ENCODE measurements around the gene SYT5. TPM values are rescaled to one million over a fixed set of nuclear protein-coding genes. Genes with fewer than 3 reads are reported as not detected.
A peak's percentile ranks its signal among the peaks of the same experiment; 100 is the strongest.
"Not testable (repeated sequence)": the region's sequence is repeated elsewhere in the genome, so short reads cannot be mapped to it uniquely, and the experiment has no call there.

SYT5 gene
- total RNA-seq, 1 donor from 2014 or later: not detected

DNA sequence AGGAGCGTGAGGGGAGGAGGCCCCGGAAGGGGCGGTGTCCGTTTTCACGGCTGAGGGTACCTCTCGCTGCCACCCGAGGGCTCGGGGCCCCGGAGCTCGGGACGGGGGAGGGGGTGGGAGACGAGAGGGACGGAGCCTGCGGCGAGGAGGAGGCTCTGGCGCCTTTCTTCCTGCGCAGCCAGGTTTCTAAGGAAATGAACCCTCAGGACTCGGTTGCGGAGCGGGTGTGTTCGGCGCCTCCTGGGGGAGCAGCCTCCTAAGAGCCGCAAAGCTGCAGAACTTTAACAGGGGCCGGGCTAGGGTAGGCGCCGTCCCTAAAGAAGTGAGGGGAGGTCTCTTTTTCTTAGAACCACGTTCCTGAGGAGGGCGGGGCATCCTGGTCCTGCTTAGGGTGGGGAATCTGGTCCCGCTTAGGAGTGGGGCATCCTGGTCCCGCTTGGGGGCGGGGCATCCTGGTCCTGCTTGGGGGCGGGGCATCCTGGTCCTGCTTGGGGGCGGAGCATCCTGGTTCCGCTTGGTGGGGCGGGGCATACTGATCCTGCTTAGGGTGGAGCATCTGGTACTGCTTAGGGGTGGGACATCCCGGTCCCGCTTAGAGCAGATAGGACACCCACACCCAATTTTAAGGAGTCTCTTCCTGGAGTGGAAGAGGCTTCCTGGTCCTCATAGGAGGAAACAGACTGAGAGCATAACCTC lies 6.2 kb downstream of the SYT5 start:
- intact Hi-C loops (cut with DNase I): no loop called here
- ATAC-seq (ENCODE audit: poor library complexity) (peak; percentile 72), DNase-seq (peak; percentile 75)

DNA sequence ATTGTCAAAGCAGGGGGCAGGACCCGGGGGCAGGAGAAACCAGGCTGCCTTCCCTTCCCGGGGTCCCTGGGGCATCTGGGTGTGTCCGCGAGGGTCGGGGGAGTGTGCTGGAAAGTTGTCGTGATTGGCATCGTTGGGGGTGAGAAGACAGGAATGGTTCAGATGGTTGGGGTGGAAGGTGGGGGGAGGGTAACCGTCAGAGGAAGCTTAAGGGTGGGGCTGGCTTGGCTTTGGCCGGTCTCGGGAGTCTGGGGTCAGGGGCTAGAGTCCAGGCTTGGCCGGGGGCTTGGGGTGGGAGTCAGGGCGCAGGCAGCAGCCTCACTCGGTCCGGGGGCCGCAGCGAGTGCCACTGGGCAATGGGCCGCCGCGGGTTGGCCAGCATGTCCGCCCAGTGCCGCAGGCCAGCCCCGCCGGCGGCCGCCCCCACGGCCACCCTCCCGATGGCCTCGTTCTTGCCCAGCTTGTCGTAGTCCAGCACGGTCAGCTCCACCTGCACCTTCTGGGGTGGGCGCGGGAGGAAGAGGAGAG lies 6.8 kb downstream of the SYT5 start:
- no peak for DNase-seq
- ATAC-seq (ENCODE audit: poor library complexity): peak; percentile 25

DNA sequence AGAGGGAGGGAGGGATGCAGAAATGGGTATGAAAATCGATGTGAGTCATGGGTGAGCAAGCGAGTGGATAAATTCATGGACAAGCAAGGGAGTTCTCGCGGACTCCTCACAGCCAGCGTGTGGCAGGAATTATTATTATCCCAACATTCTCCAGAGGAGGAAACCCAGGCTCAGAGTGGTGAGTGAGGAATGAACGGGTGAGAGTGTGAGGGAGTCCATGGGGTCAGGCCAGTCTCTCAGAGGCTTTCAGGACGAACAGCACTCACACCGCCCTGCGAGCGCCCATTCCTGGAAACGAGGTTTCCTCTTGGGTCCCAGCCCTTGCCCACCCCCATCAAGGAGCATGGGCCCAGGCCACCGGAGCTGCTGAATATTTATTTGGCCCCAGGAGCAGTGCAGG lies 7.3 kb downstream of the SYT5 start:
- ATAC-seq (ENCODE audit: poor library complexity): no peak
- intact Hi-C loops (cut with DNase I): no loop called here
- no peak for DNase-seq

More for the DNA sequence above, 6.8 kb downstream of the SYT5 start:
- intact Hi-C loops (cut with DNase I): no loop called here

DNA sequence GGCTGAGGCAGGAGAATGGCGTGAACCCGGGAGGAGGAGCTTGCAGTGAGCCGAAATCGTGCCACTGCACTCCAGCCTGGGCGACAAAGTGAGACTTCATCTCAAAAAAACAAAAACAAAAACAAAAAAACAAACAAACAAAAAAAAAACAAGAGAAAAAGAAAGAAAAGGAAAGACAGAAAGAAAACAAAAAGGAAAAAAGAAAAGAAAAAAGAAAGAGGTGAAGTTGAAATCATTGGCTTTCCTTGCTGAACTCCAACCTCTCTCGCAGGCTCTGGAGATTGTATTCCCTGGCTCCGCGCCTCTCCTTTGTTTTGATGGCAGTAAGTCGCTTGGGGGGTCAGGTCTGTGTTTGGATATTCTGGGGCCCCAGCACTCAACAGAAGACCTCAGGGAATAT lies 7.8 kb downstream of the SYT5 start:
- intact Hi-C loops (cut with DNase I); DNase-seq; ATAC-seq (ENCODE audit: poor library complexity): not testable (repeated sequence)

GRCh38 chr19:55171440-55171839 lies 8.6 kb downstream of the SYT5 start:
- intact Hi-C loops (cut with DNase I): no loop called here
- no peak for DNase-seq
- ATAC-seq (ENCODE audit: poor library complexity): no peak

GRCh38 chr19:55169136-55169535 lies 11.0 kb downstream of the SYT5 start:
- ATAC-seq (ENCODE audit: poor library complexity) (no peak), DNase-seq (no peak)
- intact Hi-C loops (cut with DNase I): no loop called here

- intact Hi-C loops (cut with DNase I): no loop called here
- ATAC-seq (ENCODE audit: poor library complexity) (peak; percentile 98), DNase-seq (peak; percentile 92)
These were observed 13.4 kb downstream of the SYT5 start, which contains the start of gene DNAAF3 for GRCh38 chr19:55166530-55167268. Gene DNAAF3, minus strand, starts transcription at chr19:55166613. Its CDS starts 200 bp downstream, at chr19:55166413.

DNA sequence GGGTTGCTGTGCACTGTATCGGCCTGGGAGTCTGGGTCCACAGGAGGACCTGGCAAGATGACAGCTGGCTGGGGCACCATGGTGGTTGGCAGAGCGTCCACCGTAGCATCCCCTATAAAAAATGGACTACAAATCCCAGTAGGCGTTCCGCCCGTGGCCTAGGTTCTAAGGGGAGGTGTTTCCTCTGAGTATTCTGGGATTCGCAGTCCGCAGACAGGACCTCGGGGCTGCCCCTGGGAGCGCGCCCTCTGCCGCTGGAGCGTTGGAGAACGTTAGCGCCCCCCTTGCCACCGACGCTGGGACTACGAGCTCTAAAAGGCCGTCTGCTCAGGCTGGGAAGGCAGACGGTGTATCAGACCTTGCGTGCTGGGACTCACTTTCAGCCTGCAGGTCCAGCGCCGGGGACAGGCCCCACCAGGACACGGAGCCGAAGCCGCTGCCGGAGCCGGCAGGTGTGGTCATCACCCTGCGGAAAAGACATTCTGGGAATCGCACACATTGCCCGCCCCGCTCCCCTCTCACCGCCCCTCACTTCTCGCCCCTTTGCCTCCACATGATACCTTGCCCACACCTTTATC lies 14.0 kb downstream of the SYT5 start:
- intact Hi-C loops (cut with DNase I): no loop called here
- ATAC-seq (ENCODE audit: poor library complexity) (peak; percentile 83), DNase-seq (peak; percentile 56)

DNA sequence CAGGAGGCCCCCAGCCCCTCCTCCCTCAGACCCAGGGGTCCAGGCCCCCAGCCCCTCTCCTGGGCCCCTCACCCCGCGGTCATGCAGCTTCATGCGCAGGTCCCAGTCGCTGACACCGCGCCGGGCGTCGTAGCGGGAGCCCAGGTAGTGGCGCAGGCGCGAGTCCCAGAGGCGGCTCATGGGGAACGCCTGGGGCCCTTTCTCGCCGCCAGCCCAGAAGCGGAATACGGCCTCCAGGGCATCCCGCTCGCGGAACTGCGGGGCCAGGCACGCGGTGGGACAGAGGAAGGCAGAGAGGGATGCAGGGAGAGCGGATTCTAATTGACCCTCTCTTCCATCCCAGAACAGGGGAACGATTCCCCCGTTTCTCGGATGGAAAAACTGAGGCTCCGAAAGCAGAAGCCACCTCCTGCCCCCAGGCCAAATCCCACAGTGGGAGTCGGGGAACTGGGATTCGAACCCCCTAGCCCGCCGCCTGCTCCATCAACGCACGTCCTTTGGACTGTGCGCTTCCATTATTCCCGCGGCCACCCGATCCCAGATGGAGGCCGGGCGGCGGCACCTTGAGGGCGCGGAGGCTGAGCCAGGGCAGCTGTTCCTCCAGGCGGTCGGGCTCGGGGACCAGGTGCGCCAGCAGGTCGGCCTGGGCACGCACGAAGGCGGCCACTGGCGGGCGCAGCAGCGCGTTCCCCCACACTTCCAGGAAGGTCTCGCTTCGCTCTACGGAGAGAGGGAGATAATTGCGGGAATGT lies 18.3 kb downstream of the SYT5 start:
- DNase-seq: no peak
- ATAC-seq (ENCODE audit: poor library complexity): no peak
- intact Hi-C loops (cut with DNase I): no loop called here

- DNase-seq: no peak
- intact Hi-C loops (cut with DNase I): no loop called here
- no peak for ATAC-seq (ENCODE audit: poor library complexity)
These were observed 19.1 kb downstream of the SYT5 start for GRCh38 chr19:55160986-55161365.

- ATAC-seq (ENCODE audit: poor library complexity): peak; percentile 67
- intact Hi-C loops (cut with DNase I): no loop called here
- peak; percentile 91 for DNase-seq
These were observed 19.7 kb downstream of the SYT5 start for GRCh38 chr19:55160128-55160985.

GRCh38 chr19:55158848-55159749 lies 21.0 kb downstream of the SYT5 start:
- peak; percentile 90 for DNase-seq
- ATAC-seq (ENCODE audit: poor library complexity): peak; percentile 63
- intact Hi-C loops (cut with DNase I): no loop called here

DNA sequence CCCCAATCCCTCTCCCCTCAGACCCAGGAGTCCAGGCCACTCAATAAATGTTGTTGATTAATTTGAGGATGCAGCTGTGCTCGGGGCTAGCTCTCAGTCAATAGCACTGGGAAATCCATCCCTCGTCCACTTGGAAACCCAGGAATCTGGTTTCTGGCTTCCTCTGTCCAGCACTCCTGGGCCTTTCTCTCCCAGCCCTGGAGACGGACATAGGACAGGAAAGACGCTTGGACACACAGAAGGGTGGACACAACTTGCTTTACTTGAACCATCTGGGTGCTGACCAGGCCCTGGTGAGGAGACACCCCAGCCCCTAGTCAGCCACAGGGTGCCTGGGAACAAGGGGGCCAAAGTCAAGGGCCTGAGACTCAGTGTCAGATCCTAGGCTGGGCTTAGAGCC lies 21.7 kb downstream of the SYT5 start:
- intact Hi-C loops (cut with DNase I): no loop called here
- ATAC-seq (ENCODE audit: poor library complexity) (peak; percentile 0), DNase-seq (no peak)

DNA sequence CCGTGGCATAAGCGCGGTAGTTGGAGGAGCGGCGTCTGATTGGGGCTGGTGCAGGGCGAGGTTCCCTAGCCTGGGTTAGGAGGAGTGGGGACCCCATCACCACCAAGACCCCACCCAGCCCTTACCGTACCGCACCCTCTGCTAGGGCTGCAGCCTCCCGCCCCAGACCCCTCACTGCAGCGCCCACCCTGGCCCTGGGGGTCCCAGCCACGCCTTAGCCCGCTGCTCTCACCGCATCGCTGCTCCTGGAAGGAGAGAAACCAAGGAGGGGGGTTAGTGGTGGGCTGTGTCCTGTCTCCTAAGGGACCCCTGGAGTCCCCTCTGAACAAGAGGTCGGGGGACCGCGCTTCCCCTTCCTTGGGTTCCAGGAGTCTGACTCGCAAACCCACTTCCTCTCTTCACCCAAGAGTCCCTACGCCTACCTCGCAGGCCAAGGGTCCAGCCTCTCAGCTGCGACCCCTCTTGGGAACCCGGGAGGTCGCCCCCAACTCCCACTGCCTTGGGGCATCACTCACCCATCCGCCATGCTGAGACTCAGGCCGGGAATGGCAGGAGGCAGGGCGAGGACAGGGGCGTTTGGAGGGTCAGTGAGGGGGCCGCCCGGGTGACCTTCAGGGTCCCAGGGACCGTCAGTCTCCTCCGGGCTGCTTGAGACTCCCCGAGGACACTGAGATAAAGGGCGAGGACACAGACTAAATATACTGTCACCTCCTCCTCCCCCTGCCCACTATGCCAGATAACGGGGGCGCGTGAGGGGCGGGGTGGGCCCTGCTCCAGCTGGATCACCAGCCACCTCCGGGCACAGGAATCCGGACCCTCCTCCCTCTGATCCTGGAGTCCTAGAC lies 22.8 kb downstream of the SYT5 start, which contains the start of gene TNNI3:
Gene TNNI3 (minus strand): TSS at position 669 of the 845 bp plus-strand sequence. CDS start 143 bp downstream, at position 526.
- peak; percentile 55 for ATAC-seq (ENCODE audit: poor library complexity)
- DNase-seq: peak; percentile 76
- intact Hi-C loops (cut with DNase I): no loop called here

DNA sequence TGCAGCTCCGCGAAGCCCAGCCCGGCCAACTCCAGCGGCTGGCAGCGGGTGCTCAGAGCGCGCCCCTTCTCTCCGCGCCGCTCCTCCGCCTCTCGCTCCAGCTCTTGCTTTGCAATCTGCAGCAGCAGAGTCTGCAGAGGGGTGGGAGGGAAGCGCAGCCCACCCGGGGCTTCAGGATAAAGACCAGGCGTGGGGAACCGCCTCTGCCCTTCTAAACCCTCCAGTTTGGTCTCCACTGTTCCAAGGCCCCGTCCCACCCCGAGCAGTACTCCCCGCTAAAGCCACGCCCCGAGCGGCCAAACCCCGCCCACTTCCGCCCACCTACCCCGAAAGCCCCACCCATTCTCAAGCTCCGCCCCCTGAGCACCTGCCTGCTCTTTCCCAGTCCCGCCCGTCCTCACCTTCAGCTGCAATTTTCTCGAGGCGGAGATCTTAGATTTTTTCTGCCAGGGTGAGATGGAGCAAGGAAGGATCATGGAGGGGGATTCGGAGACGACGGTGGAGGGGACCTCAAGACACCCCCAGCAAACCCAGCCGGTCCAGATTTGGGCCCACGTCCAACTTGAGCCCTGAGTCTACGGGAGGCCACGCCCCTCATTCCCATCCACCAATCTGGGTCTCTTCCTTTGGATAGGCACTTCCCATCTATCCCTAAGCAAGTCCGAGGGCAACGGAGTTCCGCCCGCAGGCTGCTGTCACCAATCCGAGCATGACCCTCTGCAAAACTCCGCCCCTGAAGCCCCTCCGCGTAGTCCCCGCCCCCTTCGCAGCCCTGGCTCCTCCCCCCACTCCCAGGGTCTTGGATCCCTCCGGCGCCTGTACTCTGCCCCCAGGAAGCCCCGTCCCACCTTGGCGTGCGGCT lies 23.7 kb downstream of the SYT5 start:
- intact Hi-C loops (cut with DNase I): no loop called here
- ATAC-seq (ENCODE audit: poor library complexity): peak; percentile 51
- DNase-seq: peak; percentile 77
